ENCODE results near the gene CCDC71.

DNA sequence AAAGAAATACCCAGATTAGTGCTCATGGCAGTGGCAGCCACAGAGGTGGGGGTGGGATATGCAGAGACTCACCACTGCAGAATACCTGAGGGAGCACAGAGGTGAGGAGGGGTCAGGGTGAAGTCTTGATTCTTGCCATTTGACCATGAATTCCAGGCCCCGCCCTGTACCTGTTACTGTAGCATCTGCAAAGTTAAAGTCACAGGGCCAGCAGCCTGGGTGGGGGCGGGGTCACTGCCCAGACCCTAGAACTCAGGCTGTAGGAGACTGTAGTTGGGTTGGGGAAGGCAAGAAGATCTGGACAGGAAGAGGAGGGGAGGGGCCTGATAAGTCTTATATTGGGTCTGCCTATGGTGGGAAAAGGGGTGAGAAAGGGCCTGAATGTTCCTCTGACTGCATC, 14.5 kb downstream of the CCDC71 start:
- TF ChIP-seq, protein P1, sequence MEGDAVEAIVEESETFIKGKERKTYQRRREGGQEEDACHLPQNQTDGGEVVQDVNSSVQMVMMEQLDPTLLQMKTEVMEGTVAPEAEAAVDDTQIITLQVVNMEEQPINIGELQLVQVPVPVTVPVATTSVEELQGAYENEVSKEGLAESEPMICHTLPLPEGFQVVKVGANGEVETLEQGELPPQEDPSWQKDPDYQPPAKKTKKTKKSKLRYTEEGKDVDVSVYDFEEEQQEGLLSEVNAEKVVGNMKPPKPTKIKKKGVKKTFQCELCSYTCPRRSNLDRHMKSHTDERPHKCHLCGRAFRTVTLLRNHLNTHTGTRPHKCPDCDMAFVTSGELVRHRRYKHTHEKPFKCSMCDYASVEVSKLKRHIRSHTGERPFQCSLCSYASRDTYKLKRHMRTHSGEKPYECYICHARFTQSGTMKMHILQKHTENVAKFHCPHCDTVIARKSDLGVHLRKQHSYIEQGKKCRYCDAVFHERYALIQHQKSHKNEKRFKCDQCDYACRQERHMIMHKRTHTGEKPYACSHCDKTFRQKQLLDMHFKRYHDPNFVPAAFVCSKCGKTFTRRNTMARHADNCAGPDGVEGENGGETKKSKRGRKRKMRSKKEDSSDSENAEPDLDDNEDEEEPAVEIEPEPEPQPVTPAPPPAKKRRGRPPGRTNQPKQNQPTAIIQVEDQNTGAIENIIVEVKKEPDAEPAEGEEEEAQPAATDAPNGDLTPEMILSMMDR (IDR thresholded peaks at IDR 0.05), result no peak
- TF ChIP-seq EZH2 (IDR thresholded peaks at IDR 0.05; ENCODE audit: borderline replicate concordance, insufficient read depth, low read depth, low read length, poor library complexity, severe bottlenecking), result no peak

Measured in B cell (primary cell).